Stimulated activated CD4-positive, alpha-beta T cell treated with anti-CD3 and anti-CD28 coated beads, Interleukin-2, amount 100 ng/mL, for 24 hours (primary cell): ENCODE results near the gene SMYD4.
"Not testable (repeated sequence)": the region's sequence is repeated elsewhere in the genome, so short reads cannot be mapped to it uniquely, and the experiment has no call there.

Experiments used
- DNase-seq, 2 donors: peaks; one replicate each; pipeline ENCODE4 v3.0.0-alpha.2; 2020

The SMYD4 gene

GRCh38 chr17:1753767-1754429 lies 75.8 kb downstream of the SMYD4 start:
- no peak for DNase-seq

- DNase-seq, result no peak
These were observed 77.1 kb downstream of the SMYD4 start for GRCh38 chr17:1752425-1753262.

GRCh38 chr17:1750628-1751027 lies 79.1 kb downstream of the SMYD4 start:
- no peak for DNase-seq

- no peak for DNase-seq
These were observed 82.6 kb downstream of the SMYD4 start for GRCh38 chr17:1746975-1747543.

- DNase-seq, result no peak
These were observed 84.1 kb downstream of the SMYD4 start for GRCh38 chr17:1745513-1746020.

- no peak for DNase-seq
These were observed 84.9 kb downstream of the SMYD4 start for GRCh38 chr17:1744551-1745512.

GRCh38 chr17:1743088-1743439 lies 86.6 kb downstream of the SMYD4 start:
- DNase-seq, result no peak

- no peak for DNase-seq
These were observed 87.2 kb downstream of the SMYD4 start, which contains the start of gene SERPINF2 for GRCh38 chr17:1742371-1743087. Gene SERPINF2, plus strand, starts transcription at chr17:1742871. Its CDS starts 2,125 bp downstream, at chr17:1744996.

GRCh38 chr17:1741899-1742298 lies 87.8 kb downstream of the SMYD4 start:
- not testable (repeated sequence) for DNase-seq

- DNase-seq, result no peak
These were observed 92.0 kb downstream of the SMYD4 start for GRCh38 chr17:1737531-1738291.

- peak; percentile 68 to 72 for DNase-seq
These were observed 93.1 kb downstream of the SMYD4 start for GRCh38 chr17:1736348-1737281.

- no peak for DNase-seq
These were observed 93.8 kb downstream of the SMYD4 start for GRCh38 chr17:1735834-1736347.

- no peak for DNase-seq
These were observed 94.3 kb downstream of the SMYD4 start for GRCh38 chr17:1735418-1735817.

- DNase-seq, result no peak
These were observed 95.9 kb downstream of the SMYD4 start for GRCh38 chr17:1733759-1734158.

GRCh38 chr17:1732833-1733321 lies 96.8 kb downstream of the SMYD4 start:
- DNase-seq, result no peak

GRCh38 chr17:1732241-1732832 lies 97.4 kb downstream of the SMYD4 start:
- DNase-seq, result no peak

- DNase-seq, result no peak
These were observed 98.6 kb downstream of the SMYD4 start for GRCh38 chr17:1731194-1731506.

- no peak for DNase-seq
These were observed 99.1 kb downstream of the SMYD4 start for GRCh38 chr17:1730326-1731193.
